Measurements from ENCODE around the gene SCN5A.

The SCN5A gene

GRCh38 chr3:38647217-38647970 lies 2.1 kb downstream of the SCN5A start:
- no peak for DNase-seq

GRCh38 chr3:38646630-38647029 lies 2.9 kb downstream of the SCN5A start:
- DNase-seq, result no peak

- no peak for DNase-seq
Observed at GRCh38 chr3:38646062-38646461, 3.4 kb downstream of the SCN5A start.

- no peak for DNase-seq
Observed at GRCh38 chr3:38645601-38646000, 3.9 kb downstream of the SCN5A start.

- DNase-seq, result no peak
Observed at GRCh38 chr3:38645076-38645475, 4.4 kb downstream of the SCN5A start.

GRCh38 chr3:38644662-38645053 lies 4.8 kb downstream of the SCN5A start:
- DNase-seq, result no peak

- no peak for DNase-seq
Observed at GRCh38 chr3:38644016-38644661, 5.3 kb downstream of the SCN5A start.

- no peak for DNase-seq
Observed at GRCh38 chr3:38643592-38643991, 5.9 kb downstream of the SCN5A start.

GRCh38 chr3:38643090-38643489 lies 6.4 kb downstream of the SCN5A start:
- no peak for DNase-seq

- DNase-seq, result no peak
Observed at GRCh38 chr3:38641461-38642110, 7.9 kb downstream of the SCN5A start.

GRCh38 chr3:38640661-38641452 lies 8.6 kb downstream of the SCN5A start:
- DNase-seq, result no peak

- DNase-seq, result no peak
Observed at GRCh38 chr3:38638354-38638753, 11.1 kb downstream of the SCN5A start.

GRCh38 chr3:38637906-38638305 lies 11.6 kb downstream of the SCN5A start:
- DNase-seq, result no peak

GRCh38 chr3:38636881-38637280 lies 12.6 kb downstream of the SCN5A start:
- no peak for DNase-seq

- no peak for DNase-seq
Observed at GRCh38 chr3:38636464-38636863, 13.0 kb downstream of the SCN5A start.

- no peak for DNase-seq
Observed at GRCh38 chr3:38634111-38634510, 15.4 kb downstream of the SCN5A start.

- no peak for DNase-seq
Observed at GRCh38 chr3:38632989-38633388, 16.5 kb downstream of the SCN5A start.

- no peak for DNase-seq
Observed at GRCh38 chr3:38630606-38631005, 18.9 kb downstream of the SCN5A start.

- no peak for DNase-seq
Observed at GRCh38 chr3:38630070-38630469, 19.4 kb downstream of the SCN5A start.

GRCh38 chr3:38628835-38629234 lies 20.7 kb downstream of the SCN5A start:
- DNase-seq, result no peak

GRCh38 chr3:38627956-38628355 lies 21.5 kb downstream of the SCN5A start:
- no peak for DNase-seq

- no peak for DNase-seq
Observed at GRCh38 chr3:38626171-38626570, 23.3 kb downstream of the SCN5A start.

GRCh38 chr3:38623539-38623938 lies 25.9 kb downstream of the SCN5A start:
- DNase-seq, result no peak

All from kidney glomerular epithelial cell (primary cell).